Thyroid gland (tissue), 4 donors: Measurements from ENCODE around the gene PRRG2. TPM values are rescaled to one million over a fixed set of nuclear protein-coding genes. Genes with fewer than 3 reads are reported as not detected.

Experiments used
- DNase-seq, 2 donors: peaks; one replicate each; pipeline ENCODE4 v3.0.0-alpha.2; 2019
- H3K27ac ChIP-seq, 3 donors: fragments of 200-600 bp; sonication (generic); 1 replicate in 2 of 3; 2 replicates in 1 of 3; pipeline ENCODE4 v1.5.1; 2016 to 2019; ENCODE audit warnings: mild to moderate bottlenecking in 1 of 3, moderate library complexity in 1 of 3
- H3K27me3 ChIP-seq: fragments of 200-600 bp; sonication (generic); one replicate; pipeline ENCODE4 v1.5.1; 2019
- H3K36me3 ChIP-seq, 2 donors: fragments of 200-600 bp; sonication (generic); one replicate each; pipeline ENCODE4 v1.5.1; 2016 to 2019
- H3K4me1 ChIP-seq, 2 donors: fragments of 200-600 bp; sonication (generic); one replicate each; pipeline ENCODE4 v1.5.1; 2017 to 2019
- H3K4me3 ChIP-seq, 3 donors: fragments of 200-600 bp; sonication (generic); replicated peaks in 1 of 3; 1 replicate in 2 of 3; 2 replicates in 1 of 3; pipeline ENCODE4 v1.5.1; 2016; ENCODE audit warnings: mild to moderate bottlenecking in 1 of 3
- H3K9me3 ChIP-seq: fragments of 200-600 bp; sonication (generic); one replicate; pipeline ENCODE4 v1.5.1; 2017
- CTCF ChIP-seq, 6 experiments: fragments of 200-600 bp in 3 of 6; fragments of 450-650 bp in 3 of 6; sonication (generic) in 3 of 6; IDR thresholded peaks; one replicate each; pipeline ENCODE4 v1.5.1; 2016 to 2019; ENCODE audit warnings: antibody characterized with exemption in 6 of 6, mild to moderate bottlenecking in 2 of 6, inconsistent platforms in 1 of 6, moderate library complexity in 1 of 6
- POLR2A ChIP-seq, 2 donors: fragments of 450-650 bp; IDR thresholded peaks; one replicate each; pipeline ENCODE4 v1.6.1; 2017; ENCODE audit warnings: antibody characterized with exemption in 2 of 2, mild to moderate bottlenecking in 2 of 2, moderate library complexity in 1 of 2
- WGBS, 2 donors: methylation state at CpG; one replicate each; pipeline ENCODE4 v1.1.5; 2017; 5-methylcytosine and 5-hydroxymethylcytosine counted together
- intact Hi-C: fragments of 100-400 bp; cut with DNase I; formaldehyde crosslinking; loops from one replicate; pipeline ENCODE4 v1.15.1; 2023
- total RNA-seq, 4 donors: library from RNA; depleted of rRNA; stranded (reverse); fragments of >200 nt; gene quantifications; one replicate each; pipeline ENCODE4 v1.2.3, GENCODE V29; 2016

PRRG2 gene
- total RNA-seq, 4 donors from 2014 or later, result 8.9 to 29.6 (median 25.0) TPM

DNA sequence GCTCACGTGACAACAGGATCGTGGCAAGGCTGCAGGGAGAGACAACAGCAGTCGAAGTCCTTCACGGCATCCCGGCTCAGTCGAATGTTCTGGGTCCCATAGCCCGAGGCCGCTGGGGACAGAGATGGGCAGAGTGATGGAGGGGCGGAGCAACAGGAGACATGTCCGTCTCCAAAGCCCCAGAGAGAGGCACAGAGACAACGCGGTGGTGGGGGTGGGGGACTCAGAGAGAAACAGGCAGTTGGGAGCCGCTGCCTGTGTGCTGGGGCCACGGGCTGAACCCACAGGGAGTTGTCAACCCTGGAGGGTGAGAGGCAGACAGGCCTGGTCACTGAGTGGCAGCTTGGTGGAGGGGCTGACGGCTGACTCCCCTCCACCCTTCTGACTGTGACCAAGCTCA, 21.2 kb upstream of the PRRG2 start:
- no peaks in the 10 kb centered on the region for H3K4me1 ChIP-seq
- no peaks in the 10 kb centered on the region for H3K9me3 ChIP-seq
- no peaks in the 10 kb centered on the region for H3K27me3 ChIP-seq
- H3K27ac ChIP-seq, result no peak overlapping the region
- H3K4me3 ChIP-seq, result no peak overlapping the region
- no peak for DNase-seq
- no peak for TF ChIP-seq POLR2A (IDR thresholded peaks at IDR 0.05)
- TF ChIP-seq CTCF (IDR thresholded peaks at IDR 0.05), result no peak
- peaks cover 27 to 35% of the 10 kb centered on the region in 2 donors for H3K36me3 ChIP-seq
- 81 to 83% methylated on average over 14 to 15 of the region's 15 CpGs for WGBS, 2 donors
- intact Hi-C loops, result no loop called here

- Histone ChIP-seq H3K4me3 (no peak overlapping the region), H3K9me3 (no peaks in the 10 kb centered on the region), H3K36me3 (peaks cover 27 to 35% of the 10 kb centered on the region in 2 donors), H3K27ac (no peak overlapping the region), H3K4me1 (peaks cover 0 to 4% of the 10 kb centered on the region in 2 donors), H3K27me3 (no peaks in the 10 kb centered on the region)
- intact Hi-C loops, result no loop called here
- DNase-seq, result no peak
- 79 to 81% methylated on average over 14 to 15 of the region's 15 CpGs for WGBS, 2 donors
- TF ChIP-seq POLR2A (IDR thresholded peaks at IDR 0.05) (no peak), CTCF (IDR thresholded peaks at IDR 0.05) (no peak)
Observed at GRCh38 chr19:49560358-49560900, 20.7 kb upstream of the PRRG2 start.

- no peaks in the 10 kb centered on the region for H3K27me3 ChIP-seq
- 92 to 95% methylated on average over 6 of the region's 6 CpGs for WGBS, 2 donors
- H3K4me3 ChIP-seq, result no peak overlapping the region
- no peaks in the 10 kb centered on the region for H3K9me3 ChIP-seq
- H3K36me3 ChIP-seq, result peaks cover 1 to 4% of the 10 kb centered on the region in 2 donors
- peaks cover 0 to 6% of the 10 kb centered on the region in 2 donors for H3K4me1 ChIP-seq
- H3K27ac ChIP-seq, result no peak overlapping the region
- intact Hi-C loops, result no loop called here
- no peak for TF ChIP-seq POLR2A (IDR thresholded peaks at IDR 0.05)
- no peak for TF ChIP-seq CTCF (IDR thresholded peaks at IDR 0.05)
- DNase-seq, result no peak
Observed at GRCh38 chr19:49564616-49565045, 16.5 kb upstream of the PRRG2 start.

GRCh38 chr19:49565261-49565660, 15.9 kb upstream of the PRRG2 start:
- TF ChIP-seq CTCF (IDR thresholded peaks at IDR 0.05) (no peak), POLR2A (IDR thresholded peaks at IDR 0.05) (no peak)
- Histone ChIP-seq H3K27ac (no peak overlapping the region), H3K4me1 (peaks cover under 1 to 6% of the 10 kb centered on the region in 2 donors), H3K4me3 (no peak overlapping the region), H3K27me3 (no peaks in the 10 kb centered on the region), H3K9me3 (no peaks in the 10 kb centered on the region), H3K36me3 (no peaks in the 10 kb centered on the region)
- intact Hi-C loops, result no loop called here
- no peak for DNase-seq
- 55 to 60% methylated on average over 4 of the region's 4 CpGs for WGBS, 2 donors

DNA sequence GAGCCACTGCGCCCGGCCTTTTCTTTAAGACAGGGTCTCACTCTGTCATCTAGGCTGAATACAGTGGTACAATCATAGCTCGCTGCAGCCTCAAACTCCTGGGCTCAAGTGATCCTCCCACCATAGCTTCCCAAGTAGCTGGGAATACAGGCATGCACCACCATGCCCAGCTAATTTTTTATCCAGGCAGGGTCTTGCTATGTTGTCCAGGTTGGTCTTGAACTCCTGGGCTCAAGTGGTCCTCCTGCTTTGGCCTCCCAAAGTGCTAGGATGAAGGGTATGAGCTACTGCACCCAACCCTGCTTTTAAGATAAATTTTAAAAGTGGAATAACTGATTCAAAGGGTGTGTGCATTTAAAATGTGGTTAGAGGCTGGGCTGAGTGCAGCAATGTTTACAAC, 14.8 kb upstream of the PRRG2 start:
- Histone ChIP-seq H3K27ac (no peak overlapping the region), H3K9me3 (no peaks in the 10 kb centered on the region), H3K4me3 (no peak overlapping the region), H3K27me3 (no peaks in the 10 kb centered on the region), H3K4me1 (peaks cover 9 to 12% of the 10 kb centered on the region in 2 donors), H3K36me3 (no peaks in the 10 kb centered on the region)
- 82 to 100% methylated on average over 3 of the region's 3 CpGs for WGBS, 2 donors
- intact Hi-C loops, result no loop called here
- no peak for TF ChIP-seq POLR2A (IDR thresholded peaks at IDR 0.05)
- TF ChIP-seq CTCF (IDR thresholded peaks at IDR 0.05), result no peak
- DNase-seq, result no peak
